HG02885 (cell line): ENCODE measurements around the gene KIAA1671.

Source experiments
- ATAC-seq: cut with Tn5 transposase; IDR thresholded peaks from one replicate; pipeline ENCODE4 v1.9.1; 2021; ENCODE audit warnings: mild to moderate bottlenecking; ENCODE audit not compliant: unreplicated experiment, poor library complexity

KIAA1671 gene

DNA sequence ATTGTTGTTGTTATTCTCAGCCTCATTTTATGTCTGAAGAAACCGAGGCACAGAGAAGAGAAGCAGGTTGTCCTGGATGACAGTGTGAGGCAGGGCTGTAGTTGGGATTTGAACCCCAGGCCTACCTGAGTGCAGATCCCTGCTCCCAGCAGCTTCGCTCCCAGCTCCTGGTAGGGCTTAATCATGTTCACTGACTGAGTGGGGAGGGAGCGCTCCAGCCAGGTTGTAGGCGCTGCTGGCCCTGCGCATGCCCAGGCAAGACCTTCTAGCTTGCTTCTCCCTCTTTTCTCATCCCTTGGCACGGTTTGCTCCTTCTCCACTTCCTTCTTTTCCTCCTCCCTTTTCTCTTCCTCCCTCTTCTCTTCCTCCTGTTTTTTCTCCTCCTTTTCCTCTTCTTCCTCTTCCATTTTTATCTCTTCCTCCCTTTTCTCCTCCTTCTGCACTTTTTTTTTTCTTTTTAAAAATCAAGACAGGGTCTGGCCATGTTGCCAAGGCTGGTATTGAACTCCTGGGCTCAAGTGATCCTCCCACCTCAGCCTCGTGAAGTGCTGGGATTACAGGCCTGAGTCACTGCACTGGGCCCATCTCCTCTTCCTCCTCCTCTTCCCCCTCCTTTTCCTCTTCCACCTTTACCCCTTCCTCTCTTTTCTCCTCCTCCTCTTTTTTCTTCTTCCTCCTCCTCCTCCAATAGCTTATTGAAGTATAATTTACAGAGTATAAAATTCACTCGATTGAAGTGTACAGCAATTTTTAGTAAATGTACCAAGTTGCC is 109.3 kb downstream of the KIAA1671 start:
- no peak for ATAC-seq

DNA sequence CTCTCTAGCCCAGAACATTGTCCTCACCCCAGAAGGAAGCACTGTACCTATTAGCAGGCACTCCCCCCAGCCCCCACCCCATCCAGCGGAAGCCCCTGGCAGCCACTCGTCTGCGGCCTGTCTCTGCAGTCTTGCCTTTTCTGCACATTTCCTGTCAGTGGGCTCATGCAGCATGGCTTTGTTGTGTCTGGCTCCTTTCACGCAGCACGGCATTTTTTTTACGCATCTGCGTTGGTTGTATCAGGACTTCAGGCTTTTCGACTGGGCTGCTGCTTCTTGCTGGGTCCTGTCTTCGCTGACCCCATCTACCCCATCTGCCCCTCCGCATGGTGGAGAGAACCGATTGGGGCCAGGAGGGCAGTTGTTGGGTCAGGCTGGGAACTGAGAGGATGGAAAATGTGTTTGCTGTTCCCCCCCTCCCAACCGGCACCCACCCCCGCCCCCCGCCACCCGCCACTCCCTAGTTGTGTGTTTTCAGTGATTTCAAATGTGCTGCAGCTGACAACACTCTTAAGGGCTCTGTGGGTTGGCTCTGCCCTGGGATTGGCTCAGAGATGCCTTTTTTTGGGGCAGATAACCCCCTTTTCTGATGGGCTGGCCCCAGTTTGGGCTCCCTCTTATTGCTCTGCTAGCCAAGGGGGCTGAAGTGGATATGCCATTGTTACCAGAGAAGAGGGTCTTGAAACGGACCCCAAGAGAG is 110.0 kb downstream of the KIAA1671 start:
- no peak for ATAC-seq

DNA sequence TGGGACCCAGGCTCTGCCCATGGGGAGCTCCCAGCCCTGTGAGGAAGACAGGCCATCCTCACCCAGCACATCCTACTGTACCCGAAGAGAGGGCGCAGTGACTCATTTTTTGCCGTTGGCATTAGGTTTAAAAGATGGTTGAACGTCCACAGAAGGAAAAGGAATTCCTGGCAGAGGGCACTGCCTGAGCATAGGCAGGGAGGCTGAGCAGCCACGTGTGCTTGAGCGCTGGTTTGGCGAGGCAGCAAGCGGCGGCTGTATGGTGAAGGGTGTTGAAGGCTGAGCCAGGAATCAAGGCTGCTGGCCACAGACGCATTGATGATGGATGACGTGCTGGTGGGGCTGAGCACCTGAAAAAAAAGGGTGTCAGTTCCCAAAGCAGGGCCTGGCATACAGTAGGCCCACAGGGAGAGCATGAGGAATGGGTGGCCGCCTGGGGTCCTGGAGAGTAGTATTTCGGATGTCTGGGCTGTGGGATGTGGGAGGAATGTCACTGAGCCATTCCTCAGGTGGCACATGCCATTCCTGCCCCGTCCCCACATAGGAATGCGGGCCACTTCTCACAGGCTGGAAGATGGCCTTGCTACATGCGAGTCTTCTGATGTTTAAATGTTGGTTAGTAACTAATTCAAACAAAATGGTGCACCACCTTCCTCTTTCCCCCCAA is 112.5 kb downstream of the KIAA1671 start:
- no peak for ATAC-seq

DNA sequence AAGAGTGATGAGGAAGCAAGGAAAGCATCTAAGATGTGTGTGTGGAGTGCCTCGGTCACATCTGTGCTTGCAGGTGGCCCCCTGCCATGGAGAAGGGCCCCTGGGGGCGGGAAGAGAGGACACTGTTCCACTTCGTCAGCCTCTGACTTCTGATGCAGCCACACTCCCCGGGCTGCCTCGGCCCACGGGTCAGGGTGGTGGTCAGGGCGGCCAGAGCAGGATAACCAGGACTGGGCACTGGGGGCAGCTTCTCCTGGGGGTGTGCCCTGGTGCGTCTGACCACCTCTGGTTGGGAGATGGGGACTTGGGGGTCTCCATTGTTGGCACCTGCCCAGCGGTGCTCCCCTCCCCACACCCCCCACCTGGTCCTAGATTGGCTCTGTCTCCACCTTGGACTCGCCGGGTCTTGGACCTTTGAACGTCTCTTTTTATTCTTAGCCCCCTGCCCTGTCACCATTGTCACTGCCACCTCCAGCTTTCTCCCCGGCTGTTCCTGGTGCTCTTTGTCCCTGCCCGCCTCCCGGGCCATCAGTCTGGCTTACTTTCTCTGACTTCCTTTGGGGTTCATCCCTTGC is 114.4 kb downstream of the KIAA1671 start:
- no peak for ATAC-seq

DNA sequence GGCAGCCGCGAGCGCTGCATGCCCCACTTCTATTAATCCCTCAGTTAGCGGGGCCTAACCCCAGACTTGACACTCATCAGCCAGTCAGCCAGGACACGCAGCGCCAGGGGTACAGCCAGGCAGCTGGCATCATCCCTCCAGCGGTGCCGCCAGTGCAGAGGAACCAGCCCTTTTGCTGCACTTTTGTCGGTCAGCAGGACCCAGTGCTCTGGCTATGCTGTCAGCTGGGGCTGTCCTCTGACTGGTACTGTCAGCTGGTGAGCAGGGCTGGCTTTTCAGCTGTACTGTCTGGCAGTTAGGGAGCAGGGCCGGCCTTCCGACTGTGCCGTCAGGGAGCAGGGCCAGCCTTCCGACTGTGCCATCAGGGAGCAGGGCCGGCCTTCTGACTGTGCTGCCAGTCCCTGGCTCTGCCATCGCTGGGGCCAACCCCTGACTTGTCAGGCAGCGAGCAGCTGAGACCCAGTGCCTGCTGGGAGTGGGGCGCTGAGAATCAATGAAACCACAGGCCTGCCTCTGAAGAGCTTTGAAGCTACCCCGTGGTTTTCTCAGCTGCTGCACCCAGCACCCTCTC is 115.4 kb downstream of the KIAA1671 start:
- no peak for ATAC-seq

DNA sequence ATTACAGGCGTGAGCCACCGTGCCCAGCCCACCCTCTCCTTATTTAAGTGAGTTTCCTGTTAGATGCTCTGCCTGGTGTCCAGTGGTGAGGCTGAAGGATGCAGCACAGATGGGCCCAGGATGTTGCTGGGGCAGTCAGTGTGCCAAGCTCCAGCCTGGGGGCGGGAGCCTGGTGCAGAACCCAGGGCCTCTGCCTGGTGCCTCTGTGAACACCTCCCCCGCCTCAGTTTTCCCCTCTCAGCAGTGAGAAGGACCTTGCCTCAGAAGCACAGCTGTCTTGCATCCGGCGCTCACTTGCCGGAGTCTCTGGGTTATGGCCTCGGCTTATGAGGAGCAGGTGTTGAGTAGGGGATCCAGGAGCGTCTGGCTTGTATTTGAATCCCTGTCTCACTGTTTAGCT is 116.2 kb downstream of the KIAA1671 start:
- ATAC-seq, result no peak

DNA sequence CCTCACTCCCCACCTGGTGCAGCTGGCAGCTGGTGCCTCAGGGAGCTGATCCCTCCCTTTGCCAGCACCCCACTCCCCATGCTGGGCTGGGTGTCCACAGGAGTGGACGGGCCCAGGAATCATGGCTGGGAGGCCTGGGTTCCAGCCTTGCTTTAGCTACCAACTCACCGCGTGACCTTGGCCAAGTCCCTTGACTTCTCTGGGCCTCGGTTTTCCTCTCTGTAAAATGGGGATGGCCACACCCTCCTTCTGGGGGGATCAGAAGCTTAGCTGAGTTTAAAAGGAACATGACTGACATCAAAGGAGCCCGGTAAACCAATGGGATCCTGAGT is 116.9 kb downstream of the KIAA1671 start:
- ATAC-seq, result no peak

DNA sequence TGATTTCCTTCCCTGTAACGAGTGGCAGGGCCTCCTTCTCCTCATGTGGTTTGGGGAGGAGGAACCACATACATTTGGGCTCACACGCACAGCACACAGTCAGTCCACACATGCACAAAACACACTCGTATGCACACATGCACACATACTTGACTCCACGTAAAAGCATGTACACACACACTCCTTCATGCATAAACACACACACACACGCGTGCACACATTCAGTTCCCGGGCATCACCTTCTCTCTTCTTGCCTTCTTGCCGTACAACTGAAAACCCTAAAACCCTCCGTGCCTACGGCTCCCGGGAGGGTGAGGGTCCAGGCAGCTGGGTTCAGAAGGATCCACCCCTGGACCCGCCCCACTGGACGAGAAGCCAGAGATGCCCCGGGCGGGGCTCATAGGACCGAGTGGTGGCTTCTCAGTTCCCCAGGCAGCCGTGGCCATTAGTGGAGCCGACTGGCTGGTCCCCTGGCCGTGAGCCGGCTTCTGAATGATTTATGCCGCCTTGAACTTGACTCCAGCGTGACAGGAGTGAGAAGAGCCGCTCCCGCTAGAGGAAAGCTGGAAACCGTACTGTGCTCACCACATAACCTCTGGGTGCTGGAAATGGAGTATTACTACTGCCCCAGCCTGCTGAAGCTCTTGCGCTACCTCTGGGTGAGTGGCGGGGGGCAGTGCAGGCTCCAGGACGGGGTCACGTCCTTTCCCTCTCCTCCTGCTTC is 117.4 kb downstream of the KIAA1671 start:
- ATAC-seq, result no peak

DNA sequence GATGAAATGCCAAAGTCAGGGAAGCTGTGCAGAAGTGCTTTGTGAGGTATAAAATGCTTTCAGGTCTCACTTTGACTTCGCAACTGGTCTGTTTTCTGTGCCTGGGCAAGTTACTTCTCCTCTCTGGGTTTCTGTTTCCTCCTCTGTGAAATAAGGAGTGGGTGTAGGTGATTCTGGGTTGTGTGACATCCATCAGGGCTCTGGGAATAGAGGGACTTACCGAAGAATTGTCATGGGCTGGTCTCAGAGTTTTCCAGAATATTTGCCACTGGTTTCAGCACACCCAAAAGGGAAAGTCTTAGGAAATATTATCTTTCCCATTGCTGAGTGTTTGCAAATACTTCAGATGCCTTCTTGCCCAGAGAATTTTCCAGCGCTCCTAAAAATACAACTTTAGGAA is 118.4 kb downstream of the KIAA1671 start:
- no peak for ATAC-seq

DNA sequence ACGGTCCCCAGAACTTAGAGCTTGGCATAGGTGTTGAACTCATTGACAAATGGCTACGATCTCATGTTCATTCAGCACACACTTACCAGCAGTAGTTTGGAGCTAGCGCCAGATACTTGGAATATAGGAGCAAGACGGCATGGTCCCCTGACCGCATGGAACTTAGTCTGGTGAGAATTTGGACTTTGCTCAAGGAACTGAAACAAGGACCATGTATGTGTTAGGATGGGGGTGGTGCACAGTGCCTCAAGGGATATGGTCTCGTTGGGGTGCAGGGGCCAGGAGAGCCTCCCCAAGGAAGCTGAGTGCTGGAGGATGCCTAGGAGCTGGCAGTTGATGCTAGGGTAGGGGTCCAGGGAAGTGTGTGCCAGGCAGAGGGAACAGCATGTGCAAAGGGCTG is 119.2 kb downstream of the KIAA1671 start:
- no peak for ATAC-seq

DNA sequence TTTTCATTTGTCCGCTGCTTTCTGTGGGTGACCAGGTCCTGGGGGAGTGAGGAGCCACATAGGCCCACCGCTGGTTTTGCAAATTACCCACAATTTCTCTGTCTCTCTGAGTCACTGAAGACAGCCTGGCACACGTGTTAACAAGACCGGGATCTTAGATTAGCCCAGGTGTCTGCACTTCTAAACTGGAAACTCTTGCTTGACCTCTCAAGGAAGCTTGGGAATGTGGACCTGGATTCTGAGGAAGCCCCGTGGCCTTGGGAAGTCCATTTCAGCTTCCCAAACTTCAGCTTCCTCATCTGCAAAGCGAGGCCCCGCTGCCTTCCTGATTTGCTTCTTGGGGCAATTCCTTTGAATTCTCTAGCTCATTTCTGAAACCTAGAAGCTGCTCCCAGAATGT is 119.9 kb downstream of the KIAA1671 start:
- no peak for ATAC-seq

DNA sequence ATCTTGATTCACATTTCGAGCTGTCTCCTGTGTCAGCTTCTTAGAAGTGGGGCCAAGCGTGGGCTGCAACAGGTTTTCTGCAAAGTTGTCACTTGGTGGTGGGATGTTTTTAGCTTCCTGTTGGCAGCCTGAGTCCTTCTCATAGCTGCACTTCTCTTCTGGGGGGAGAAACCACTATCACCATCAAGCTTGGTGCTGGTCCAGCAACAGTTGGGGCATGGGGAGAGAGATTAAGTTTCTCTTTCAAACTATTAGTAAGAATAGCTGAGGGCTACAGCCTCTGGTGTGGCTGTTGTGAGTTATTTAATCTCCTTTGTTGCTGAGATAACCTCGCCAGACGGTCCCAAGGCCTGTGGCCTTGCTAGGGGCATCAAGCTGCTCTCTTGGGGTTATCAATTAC is 123.8 kb downstream of the KIAA1671 start:
- no peak for ATAC-seq

DNA sequence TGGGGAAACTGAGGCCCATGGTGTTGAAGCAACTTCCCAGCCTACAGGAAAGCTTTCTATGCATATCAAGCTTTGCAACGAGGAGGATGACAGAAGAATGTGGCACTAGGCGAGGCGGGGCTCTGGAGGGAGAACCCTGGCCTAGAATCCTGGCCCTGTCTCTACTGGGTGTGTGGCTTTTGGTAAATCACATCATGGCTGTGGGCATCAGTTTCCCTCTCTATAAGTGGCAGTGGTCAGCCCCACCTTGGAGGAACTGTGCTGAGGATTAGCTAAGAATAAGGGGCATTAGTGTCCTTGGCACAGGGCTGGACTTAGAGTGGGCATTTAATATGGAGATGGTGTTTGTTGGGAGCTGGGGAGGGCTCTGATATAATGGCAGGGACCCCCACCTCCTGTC is 124.5 kb downstream of the KIAA1671 start:
- no peak for ATAC-seq

DNA sequence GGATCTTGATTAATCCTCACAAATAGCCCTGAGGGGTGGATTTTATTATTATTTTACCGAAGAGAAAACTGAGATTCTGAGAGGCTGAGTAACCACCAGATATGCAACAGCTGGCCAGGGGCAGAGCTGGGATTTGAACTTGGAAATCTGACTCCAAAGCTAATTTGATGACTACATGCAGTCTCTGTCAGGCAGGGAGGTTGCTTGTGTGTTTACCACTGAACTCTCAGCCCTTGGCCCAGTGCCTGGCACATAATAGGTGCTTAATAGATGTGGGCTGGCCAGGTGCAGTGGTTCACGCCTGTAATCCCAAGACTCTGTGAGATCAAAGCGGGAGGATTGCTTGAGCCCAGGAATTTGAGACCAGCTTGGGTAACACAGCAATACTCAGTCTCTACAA is 125.4 kb downstream of the KIAA1671 start:
- ATAC-seq, result no peak

DNA sequence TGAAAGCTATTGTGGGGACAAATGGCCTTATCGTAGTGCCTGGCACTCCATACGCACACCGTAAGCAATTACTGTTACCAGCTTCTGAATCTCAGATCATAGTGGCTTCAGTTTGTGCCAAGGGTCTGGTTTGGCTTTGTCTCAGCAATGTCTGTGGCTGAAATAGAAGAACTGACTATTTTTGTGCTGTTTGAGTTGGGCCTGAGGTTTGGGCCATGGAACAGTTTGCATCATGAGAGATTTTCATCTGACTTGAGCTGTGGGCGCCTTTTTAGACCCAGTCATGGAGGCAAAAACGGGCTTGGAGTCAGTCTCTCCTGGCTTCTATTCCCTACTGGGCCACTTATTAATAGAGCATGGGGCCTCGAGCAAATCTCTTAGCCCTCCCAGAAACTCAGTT is 126.1 kb downstream of the KIAA1671 start:
- no peak for ATAC-seq

DNA sequence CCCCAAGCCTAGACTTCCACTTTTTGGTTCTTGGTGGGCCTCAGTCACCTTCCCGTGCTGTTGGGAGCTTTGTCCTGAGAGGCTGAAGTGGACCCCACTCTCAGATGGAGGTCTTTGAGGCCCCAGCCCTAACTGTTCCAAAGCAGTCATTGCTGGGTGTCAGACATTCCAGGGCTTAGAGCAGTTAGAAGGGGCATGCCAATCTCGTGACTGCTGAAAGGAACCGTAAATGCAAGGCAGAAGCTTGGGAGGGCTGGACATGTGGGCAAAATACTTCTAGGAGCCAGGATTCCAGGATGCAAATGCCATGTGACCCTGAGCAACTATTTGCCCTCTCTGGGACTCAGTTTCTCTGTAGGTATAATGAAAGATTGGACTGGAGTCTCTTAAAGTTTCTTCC is 128.3 kb downstream of the KIAA1671 start:
- no peak for ATAC-seq

DNA sequence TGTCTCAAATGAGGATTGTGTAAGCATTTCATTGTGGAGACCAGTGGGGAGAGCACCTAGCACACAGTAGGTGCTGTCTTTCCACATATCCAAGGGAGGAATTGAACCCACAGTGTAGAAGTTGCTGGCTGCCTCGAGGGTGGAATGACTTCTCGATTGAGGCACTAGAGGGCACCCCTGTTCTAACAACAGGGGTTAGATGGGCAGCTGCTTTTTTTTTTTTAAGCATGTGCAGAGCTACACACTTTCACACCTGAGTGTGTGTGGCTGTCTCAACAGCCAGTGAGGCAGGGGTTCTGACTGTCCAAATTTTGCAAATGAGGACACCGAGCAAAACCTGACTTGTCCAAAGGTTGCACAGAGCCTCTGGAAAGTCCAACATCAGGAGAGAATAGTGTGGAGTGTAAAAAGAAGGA is 128.9 kb downstream of the KIAA1671 start:
- ATAC-seq, result no peak

DNA sequence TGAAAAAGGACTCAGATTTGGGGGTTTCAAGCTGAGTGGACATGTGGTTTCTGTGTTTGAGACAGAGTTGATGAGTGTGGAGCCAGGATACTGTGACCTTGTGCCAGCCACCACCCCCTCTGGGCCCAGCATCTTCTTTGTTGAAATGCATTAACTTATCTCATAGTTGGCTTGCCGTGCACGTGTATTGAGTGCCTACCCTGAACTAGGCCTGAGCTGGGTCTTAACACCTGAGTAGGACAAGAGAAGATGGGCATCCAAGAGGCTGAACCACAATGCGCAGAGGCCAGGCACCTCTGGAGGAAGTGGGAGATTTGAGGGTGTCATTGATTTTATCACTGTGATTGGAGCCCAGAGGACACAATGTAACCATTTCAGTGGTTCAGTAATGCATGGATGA is 129.6 kb downstream of the KIAA1671 start:
- ATAC-seq, result no peak

DNA sequence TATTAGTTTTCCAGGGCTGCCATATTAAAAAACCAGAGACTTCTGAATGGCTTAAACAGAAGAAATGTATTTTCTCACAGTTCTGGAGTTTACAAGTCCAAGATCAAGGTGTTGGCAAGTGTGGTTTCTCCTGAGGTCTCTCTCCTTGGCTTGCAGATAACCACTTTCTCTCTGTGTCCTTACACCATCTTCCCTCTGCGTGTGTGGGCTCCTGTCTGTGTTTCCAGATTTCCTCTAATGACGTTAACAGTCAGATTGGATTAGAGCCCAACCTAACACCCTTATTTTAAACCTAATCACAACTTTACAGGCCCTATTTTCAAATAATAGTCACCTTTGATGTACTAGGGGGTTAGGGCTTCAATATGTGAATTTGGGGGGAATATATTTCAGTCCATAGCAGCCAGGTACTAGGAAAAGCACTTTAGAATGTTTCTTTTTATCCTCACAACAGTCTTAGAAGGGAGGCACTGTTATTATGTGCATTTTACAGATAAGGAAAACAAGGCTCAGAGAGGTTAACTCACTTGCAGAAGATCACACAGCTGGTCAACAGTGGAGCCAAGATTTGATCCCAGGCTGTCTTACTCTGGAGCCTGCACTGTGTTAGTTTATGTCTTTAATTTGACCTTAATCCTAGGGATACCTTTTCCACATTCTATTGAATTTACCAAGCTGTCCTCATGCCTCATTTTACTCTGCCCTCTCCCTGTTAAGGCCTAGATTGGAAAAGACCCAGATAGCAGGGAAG is 130.7 kb downstream of the KIAA1671 start:
- no peak for ATAC-seq

DNA sequence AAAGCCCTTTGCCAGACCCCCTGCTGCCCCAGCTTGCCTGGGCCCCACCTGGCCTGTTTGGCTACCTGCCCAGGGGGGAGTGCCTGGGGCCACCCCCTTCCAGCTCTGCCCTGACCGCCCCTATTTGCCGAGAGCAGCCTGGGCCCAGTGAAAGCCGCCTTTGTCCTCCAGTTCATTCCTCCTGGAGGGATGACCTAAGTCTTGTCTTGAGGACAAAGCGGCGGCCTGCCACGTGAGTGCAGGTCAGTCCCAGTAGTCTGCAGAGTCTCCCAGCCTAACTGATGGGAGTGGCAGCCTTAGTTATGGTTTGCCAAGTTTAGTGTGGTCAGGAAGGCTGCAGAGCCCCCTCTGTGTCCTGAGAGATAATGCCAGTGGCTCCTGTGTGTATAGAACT is 131.3 kb downstream of the KIAA1671 start:
- no peak for ATAC-seq
